MM.1S (cell line): ENCODE results near the gene RABIF.
"Not testable (repeated sequence)": the region's sequence is repeated elsewhere in the genome, so short reads cannot be mapped to it uniquely, and the experiment has no call there.

Experiments
- DNase-seq: peaks from one replicate; pipeline ENCODE4 v3.0.0-alpha.2; 2015
- H2AFZ ChIP-seq: fragments of 300-600 bp; sonication (generic); 2 replicates; pipeline ENCODE4 v1.6.0; 2016; ENCODE audit warnings: antibody characterized with exemption, low read length
- H3F3A ChIP-seq: fragments of 300-600 bp; sonication (generic); 2 replicates; pipeline ENCODE4 v1.6.1; 2016; ENCODE audit warnings: mild to moderate bottlenecking, antibody characterized with exemption, low read length, moderate library complexity, mixed read lengths; ENCODE audit not compliant: insufficient read depth
- H3K27ac ChIP-seq: fragments of 300-600 bp; sonication (generic); 2 replicates; pipeline ENCODE4 v1.5.1; 2016; ENCODE audit warnings: mild to moderate bottlenecking, low read length
- H3K27me3 ChIP-seq: fragments of 300-600 bp; sonication (generic); replicated peaks from 2 replicates; pipeline ENCODE4 v1.6.0; 2016; ENCODE audit warnings: low read length; ENCODE audit not compliant: insufficient read depth
- H3K36me3 ChIP-seq: fragments of 300-600 bp; sonication (generic); replicated peaks from 2 replicates; pipeline ENCODE4 v1.6.1; 2016; ENCODE audit warnings: mild to moderate bottlenecking, low read length, mixed read lengths; ENCODE audit not compliant: insufficient read depth
- H3K4me1 ChIP-seq: fragments of 300-600 bp; sonication (generic); 2 replicates; pipeline ENCODE4 v1.6.1; 2016; ENCODE audit warnings: low read length, mixed read lengths
- H3K4me2 ChIP-seq: fragments of 300-600 bp; sonication (generic); 2 replicates; pipeline ENCODE4 v1.6.0; 2016; ENCODE audit warnings: low read depth, low read length
- H3K4me3 ChIP-seq: fragments of 300-600 bp; sonication (generic); 2 replicates; pipeline ENCODE4 v1.5.1; 2016; ENCODE audit warnings: low read length, mixed read lengths
- H3K79me2 ChIP-seq: fragments of 300-600 bp; sonication (generic); 2 replicates; pipeline ENCODE4 v1.6.1; 2016; ENCODE audit warnings: mixed run types, low read length, mixed read lengths
- H3K9ac ChIP-seq: fragments of 300-600 bp; sonication (generic); 2 replicates; pipeline ENCODE4 v1.6.1; 2016; ENCODE audit warnings: low read length, mixed read lengths
- H3K9me2 ChIP-seq: fragments of 300-600 bp; sonication (generic); replicated peaks from 2 replicates; pipeline ENCODE4 v1.6.1; 2016; ENCODE audit warnings: mild to moderate bottlenecking, low read length, mixed read lengths; ENCODE audit not compliant: insufficient read depth
- H3K9me3 ChIP-seq: fragments of 300-600 bp; sonication (generic); replicated peaks from 2 replicates; pipeline ENCODE4 v1.6.1; 2016; ENCODE audit warnings: mild to moderate bottlenecking, low read length, mixed read lengths; ENCODE audit not compliant: insufficient read depth
- H4K20me1 ChIP-seq: fragments of 300-600 bp; sonication (generic); 2 replicates; pipeline ENCODE4 v1.6.1; 2016; ENCODE audit warnings: mild to moderate bottlenecking, low read length, moderate library complexity, mixed read lengths; ENCODE audit not compliant: insufficient read depth
- EZH2 ChIP-seq: fragments of 300-600 bp; sonication (generic); optimal IDR thresholded peaks from 2 replicates; pipeline ENCODE3; 2017; ENCODE audit warnings: low read depth, mild to moderate bottlenecking, antibody characterized with exemption, low read length, mixed read lengths
- EZH2phosphoT487 ChIP-seq: fragments of 300-600 bp; sonication (generic); IDR thresholded peaks from 2 replicates; pipeline ENCODE4 v1.6.1; 2018; ENCODE audit warnings: antibody characterized with exemption, low read length
- TF ChIP-seq, protein P1 (sequence below): fragments of 300-600 bp; sonication (generic); IDR thresholded peaks from 2 replicates; pipeline ENCODE4 v1.5.1; 2016; ENCODE audit warnings: antibody characterized with exemption, low read length, mixed read lengths

RABIF gene

DNA sequence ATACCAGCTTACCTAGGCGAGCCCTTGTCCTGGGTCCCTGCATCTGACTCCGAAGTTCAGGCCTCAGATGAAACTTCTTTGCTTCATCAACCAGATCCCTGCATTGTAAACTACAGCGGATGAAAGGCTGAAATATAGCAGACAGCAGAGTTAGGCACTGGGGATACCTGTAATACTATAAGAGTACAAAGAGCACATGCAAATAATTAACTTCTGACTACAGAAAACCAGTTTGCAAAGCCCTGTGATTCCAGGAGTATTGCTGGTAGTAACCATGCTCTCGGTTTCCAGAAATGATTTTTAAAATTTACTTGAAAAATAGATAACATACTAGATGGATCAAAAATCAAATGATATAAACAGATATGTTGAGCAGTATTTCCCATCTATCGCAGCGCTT, 20.0 kb upstream of the RABIF start:
- no peaks in the 10 kb centered on the region for H3K79me2 ChIP-seq
- TF ChIP-seq EZH2 (no peak), EZH2phosphoT487 (no peak)
- TF ChIP-seq, protein P1, sequence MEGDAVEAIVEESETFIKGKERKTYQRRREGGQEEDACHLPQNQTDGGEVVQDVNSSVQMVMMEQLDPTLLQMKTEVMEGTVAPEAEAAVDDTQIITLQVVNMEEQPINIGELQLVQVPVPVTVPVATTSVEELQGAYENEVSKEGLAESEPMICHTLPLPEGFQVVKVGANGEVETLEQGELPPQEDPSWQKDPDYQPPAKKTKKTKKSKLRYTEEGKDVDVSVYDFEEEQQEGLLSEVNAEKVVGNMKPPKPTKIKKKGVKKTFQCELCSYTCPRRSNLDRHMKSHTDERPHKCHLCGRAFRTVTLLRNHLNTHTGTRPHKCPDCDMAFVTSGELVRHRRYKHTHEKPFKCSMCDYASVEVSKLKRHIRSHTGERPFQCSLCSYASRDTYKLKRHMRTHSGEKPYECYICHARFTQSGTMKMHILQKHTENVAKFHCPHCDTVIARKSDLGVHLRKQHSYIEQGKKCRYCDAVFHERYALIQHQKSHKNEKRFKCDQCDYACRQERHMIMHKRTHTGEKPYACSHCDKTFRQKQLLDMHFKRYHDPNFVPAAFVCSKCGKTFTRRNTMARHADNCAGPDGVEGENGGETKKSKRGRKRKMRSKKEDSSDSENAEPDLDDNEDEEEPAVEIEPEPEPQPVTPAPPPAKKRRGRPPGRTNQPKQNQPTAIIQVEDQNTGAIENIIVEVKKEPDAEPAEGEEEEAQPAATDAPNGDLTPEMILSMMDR, result no peak
- H3K4me3 ChIP-seq, result no peak overlapping the region
- no peaks in the 10 kb centered on the region for H3K9me2 ChIP-seq
- no peaks in the 10 kb centered on the region for H3K9me3 ChIP-seq
- H3K27ac ChIP-seq, result no peak overlapping the region
- H2AFZ ChIP-seq, result no peak overlapping the region
- H3K27me3 ChIP-seq, result no peaks in the 10 kb centered on the region
- H3K9ac ChIP-seq, result no peak overlapping the region
- DNase-seq, result no peak
- H3K4me2 ChIP-seq, result no peak overlapping the region
- H3K4me1 ChIP-seq, result no peaks in the 10 kb centered on the region
- peaks cover 5% of the 10 kb centered on the region; the same call in 1 of the 2 replicates for H3K36me3 ChIP-seq
- 0 out of 2 replicates have a peak, but pooled peaks cover 3% of the 10 kb centered on the region for H3F3A ChIP-seq
- H4K20me1 ChIP-seq, result no peaks in the 10 kb centered on the region

DNA sequence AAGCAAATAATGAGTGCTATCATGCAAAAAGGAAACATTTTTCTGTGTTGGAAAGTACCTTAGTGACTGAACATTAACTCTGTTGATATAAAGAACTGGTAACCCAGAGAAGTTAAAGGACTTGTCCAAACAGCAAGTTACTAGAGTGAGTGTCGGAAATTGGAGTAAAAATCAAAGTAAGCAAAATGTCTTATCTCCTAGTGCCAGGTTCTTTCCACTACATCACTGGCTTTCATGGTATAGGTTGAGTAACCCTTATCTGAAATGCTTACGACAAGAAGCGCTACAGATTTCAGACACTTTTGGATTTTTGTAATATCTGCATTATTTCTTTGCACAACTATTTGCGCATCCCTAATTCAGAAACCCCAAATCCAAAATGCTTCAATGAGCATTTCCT, 16.4 kb upstream of the RABIF start:
- no peak for TF ChIP-seq EZH2phosphoT487
- TF ChIP-seq, protein P1, result no peak
- TF ChIP-seq EZH2, result no peak
- H3F3A ChIP-seq, result no peaks in the 10 kb centered on the region
- no peaks in the 10 kb centered on the region; the same call in 1 of the 2 replicates for H3K36me3 ChIP-seq
- no peaks in the 10 kb centered on the region for H4K20me1 ChIP-seq
- no peaks in the 10 kb centered on the region for H3K9me3 ChIP-seq
- H2AFZ ChIP-seq, result no peak overlapping the region
- H3K79me2 ChIP-seq, result no peaks in the 10 kb centered on the region
- H3K4me2 ChIP-seq, result no peak overlapping the region
- no peak overlapping the region for H3K27ac ChIP-seq
- H3K27me3 ChIP-seq, result no peaks in the 10 kb centered on the region
- no peak overlapping the region for H3K4me3 ChIP-seq
- no peak overlapping the region for H3K9ac ChIP-seq
- no peaks in the 10 kb centered on the region for H3K9me2 ChIP-seq
- H3K4me1 ChIP-seq, result no peaks in the 10 kb centered on the region
- no peak for DNase-seq

DNA sequence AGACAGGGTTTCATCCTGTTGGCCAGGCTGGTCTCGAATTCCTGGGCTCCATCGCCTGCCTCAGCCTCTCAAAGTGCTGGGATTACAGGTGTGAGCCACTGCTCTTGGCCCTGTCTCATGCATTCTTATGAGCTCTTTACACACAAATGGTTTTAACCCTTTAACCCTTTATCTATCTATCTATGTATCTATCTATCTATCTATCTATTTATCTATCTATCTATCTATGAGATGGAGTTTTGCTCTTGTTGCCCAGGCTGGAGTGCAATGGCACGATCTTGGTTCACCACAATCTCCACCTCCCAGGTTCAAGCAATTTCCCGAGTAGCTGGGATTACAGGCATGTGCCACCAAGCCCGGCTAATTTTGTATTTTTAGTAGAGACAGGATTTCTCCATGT, 14.9 kb upstream of the RABIF start:
- not testable (repeated sequence) for H3K9ac ChIP-seq, H3K79me2 ChIP-seq, H3K4me1 ChIP-seq, H3K9me2 ChIP-seq, H3K9me3 ChIP-seq, H3K4me2 ChIP-seq, H3K27ac ChIP-seq, H3K4me3 ChIP-seq, H3K27me3 ChIP-seq, H4K20me1 ChIP-seq, H2AFZ ChIP-seq, H3F3A ChIP-seq, DNase-seq, H3K36me3 ChIP-seq

DNA sequence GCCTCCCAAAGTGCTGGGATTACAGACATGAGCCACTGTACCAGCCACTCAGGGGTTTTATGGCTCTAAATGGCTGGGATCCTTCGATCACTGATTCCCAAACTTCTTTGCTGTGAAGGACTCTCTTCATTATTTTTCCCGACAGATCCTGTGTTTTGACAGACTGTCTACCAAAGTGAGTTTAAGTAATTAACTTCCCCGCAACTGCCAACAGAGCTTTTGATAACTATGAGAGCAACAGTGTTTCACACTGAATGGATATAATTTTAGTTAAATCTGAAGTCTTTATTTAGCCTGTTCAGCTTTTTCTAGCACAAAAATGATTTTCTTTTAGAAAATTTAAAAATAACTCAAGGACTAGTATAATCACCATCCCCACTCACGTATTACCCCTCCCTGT, 12.6 kb upstream of the RABIF start:
- H2AFZ ChIP-seq, result no peak overlapping the region
- 0 out of 2 replicates have a peak, but pooled peaks cover 3% of the 10 kb centered on the region for H3K36me3 ChIP-seq
- no peak for TF ChIP-seq EZH2phosphoT487
- TF ChIP-seq EZH2, result no peak
- TF ChIP-seq, protein P1, result no peak
- DNase-seq, result no peak
- H4K20me1 ChIP-seq, result no peaks in the 10 kb centered on the region
- H3K9me3 ChIP-seq, result no peaks in the 10 kb centered on the region
- no peak overlapping the region for H3K4me3 ChIP-seq
- H3K79me2 ChIP-seq, result no peaks in the 10 kb centered on the region
- no peaks in the 10 kb centered on the region for H3K4me1 ChIP-seq
- H3K4me2 ChIP-seq, result no peak overlapping the region
- no peaks in the 10 kb centered on the region for H3K27me3 ChIP-seq
- H3K27ac ChIP-seq, result no peak overlapping the region
- H3K9me2 ChIP-seq, result no peaks in the 10 kb centered on the region
- no peaks in the 10 kb centered on the region for H3F3A ChIP-seq
- H3K9ac ChIP-seq, result no peak overlapping the region
